Loucy (cell line): Measurements from ENCODE around the gene AKAP6.

Experiments used
- H2AFZ ChIP-seq: fragments of 200-600 bp; sonication (generic); 2 replicates; pipeline ENCODE4 v1.6.0; 2016; ENCODE audit warnings: antibody characterized with exemption, mild to moderate bottlenecking, low read length, moderate library complexity
- H3F3A ChIP-seq: fragments of 200-600 bp; 2 replicates; pipeline ENCODE4 v1.6.0; 2016; ENCODE audit warnings: antibody characterized with exemption, low read depth, mild to moderate bottlenecking
- H3K27me3 ChIP-seq: fragments of 200-600 bp; sonication (generic); 2 replicates; pipeline ENCODE4 v1.6.1; 2014; ENCODE audit warnings: low read length, mild to moderate bottlenecking; ENCODE audit not compliant: insufficient read depth, poor library complexity, severe bottlenecking
- H3K36me3 ChIP-seq: fragments of 200-600 bp; sonication (generic); 2 replicates; pipeline ENCODE4 v1.6.1; 2016; ENCODE audit warnings: low read length; ENCODE audit not compliant: insufficient read depth
- H3K4me1 ChIP-seq: fragments of 200-600 bp; sonication (generic); 2 replicates; pipeline ENCODE4 v1.5.1; 2014; ENCODE audit warnings: low read length, mild to moderate bottlenecking; ENCODE audit not compliant: insufficient read depth, poor library complexity, severe bottlenecking
- H3K4me2 ChIP-seq: fragments of 200-600 bp; sonication (generic); 2 replicates; pipeline ENCODE4 v1.6.0; 2014; ENCODE audit warnings: antibody characterized with exemption, low read length, low read depth, mild to moderate bottlenecking; ENCODE audit not compliant: poor library complexity, severe bottlenecking
- H3K4me3 ChIP-seq: fragments of 200-600 bp; sonication (generic); 2 replicates; pipeline ENCODE4 v1.5.1; 2014; ENCODE audit warnings: low read length, mild to moderate bottlenecking, mixed read lengths; ENCODE audit not compliant: poor library complexity, severe bottlenecking
- H3K79me2 ChIP-seq: fragments of 200-600 bp; sonication (generic); 2 replicates; pipeline ENCODE4 v1.6.1; 2014; ENCODE audit warnings: low read length; ENCODE audit not compliant: insufficient read depth
- H3K9ac ChIP-seq: fragments of 200-600 bp; sonication (generic); 2 replicates; pipeline ENCODE4 v1.6.0; 2014; ENCODE audit warnings: mild to moderate bottlenecking, low read depth, low read length, moderate library complexity; ENCODE audit not compliant: poor library complexity, severe bottlenecking
- H3K9me2 ChIP-seq: fragments of 200-600 bp; sonication (generic); replicated peaks from 2 replicates; pipeline ENCODE4 v1.6.1; 2016; ENCODE audit warnings: low read depth, low read length, mixed read lengths
- H3K9me3 ChIP-seq: fragments of 200-600 bp; sonication (generic); 2 replicates; pipeline ENCODE4 v1.6.1; 2014; ENCODE audit warnings: mild to moderate bottlenecking, antibody characterized with exemption, low read length, low read depth; ENCODE audit not compliant: insufficient read depth
- H4K20me1 ChIP-seq: fragments of 200-600 bp; sonication (generic); 2 replicates; pipeline ENCODE4 v1.6.0; 2014; ENCODE audit warnings: antibody characterized with exemption, low read length, mild to moderate bottlenecking; ENCODE audit not compliant: insufficient read depth, poor library complexity, severe bottlenecking
- CTCF ChIP-seq: fragments of 200-600 bp; sonication (generic); conservative IDR thresholded peaks from 2 replicates; pipeline ENCODE4 v1.5.1; 2014; ENCODE audit warnings: mild to moderate bottlenecking, antibody characterized with exemption, low read length
- EZH2phosphoT487 ChIP-seq: fragments of 200-600 bp; IDR thresholded peaks from 2 replicates; pipeline ENCODE4 v1.6.1; 2018; ENCODE audit warnings: antibody characterized with exemption, mild to moderate bottlenecking, moderate library complexity, borderline replicate concordance

Gene AKAP6

GRCh38 chr14:32825058-32825457 lies 496.0 kb downstream of the AKAP6 start:
- no peaks in the 10 kb centered on the region for H3K9me3 ChIP-seq
- H2AFZ ChIP-seq: no peak overlapping the region
- no peak overlapping the region for H3K4me3 ChIP-seq
- no peaks in the 10 kb centered on the region for H3K36me3 ChIP-seq
- H3K79me2 ChIP-seq: no peaks in the 10 kb centered on the region
- no peaks in the 10 kb centered on the region for H4K20me1 ChIP-seq
- H3K27me3 ChIP-seq: no peaks in the 10 kb centered on the region
- no peak overlapping the region for H3K9ac ChIP-seq
- no peaks in the 10 kb centered on the region for H3K9me2 ChIP-seq
- H3K4me2 ChIP-seq: no peak overlapping the region
- H3F3A ChIP-seq: no peaks in the 10 kb centered on the region
- H3K4me1 ChIP-seq: no peaks in the 10 kb centered on the region
- TF ChIP-seq CTCF: no peak

- Histone ChIP-seq H3K36me3 (no peaks in the 10 kb centered on the region), H3K4me1 (no peaks in the 10 kb centered on the region), H3K4me3 (no peak overlapping the region), H3K79me2 (no peaks in the 10 kb centered on the region), H2AFZ (no peak overlapping the region), H4K20me1 (no peaks in the 10 kb centered on the region), H3F3A (no peaks in the 10 kb centered on the region), H3K9ac (no peak overlapping the region), H3K4me2 (no peak overlapping the region), H3K9me3 (no peaks in the 10 kb centered on the region), H3K27me3 (no peaks in the 10 kb centered on the region), H3K9me2 (no peaks in the 10 kb centered on the region)
- TF ChIP-seq CTCF (no peak), EZH2phosphoT487 (no peak)
These were observed 497.4 kb downstream of the AKAP6 start for GRCh38 chr14:32826404-32827082.

GRCh38 chr14:32827514-32827913 lies 498.4 kb downstream of the AKAP6 start:
- no peaks in the 10 kb centered on the region for H3K9me2 ChIP-seq
- H3K9ac ChIP-seq: no peak overlapping the region
- TF ChIP-seq EZH2phosphoT487 (no peak), CTCF (no peak)
- H4K20me1 ChIP-seq: no peaks in the 10 kb centered on the region
- no peak overlapping the region for H3K4me3 ChIP-seq
- no peaks in the 10 kb centered on the region for H3K4me1 ChIP-seq
- H2AFZ ChIP-seq: no peak overlapping the region
- H3K4me2 ChIP-seq: no peak overlapping the region
- H3K79me2 ChIP-seq: no peaks in the 10 kb centered on the region
- no peaks in the 10 kb centered on the region for H3K36me3 ChIP-seq
- no peaks in the 10 kb centered on the region for H3K9me3 ChIP-seq
- no peaks in the 10 kb centered on the region for H3K27me3 ChIP-seq
- H3F3A ChIP-seq: no peaks in the 10 kb centered on the region
